GM12878 (cell line): ENCODE results near the gene GIMD1. TPM values are rescaled to one million over a fixed set of nuclear protein-coding genes. Genes with fewer than 3 reads are reported as not detected.

Source experiments
- ATAC-seq: fragments of 200-7000 bp; cut with Tn5 transposase; 3 replicates; pipeline ENCODE4 v1.9.1; 2020; ENCODE audit warnings: mild to moderate bottlenecking, moderate library complexity
- BruUV-seq: library from RNA; stranded (reverse); fragments of 400-500 nt; replicated peaks from 2 replicates; lab custom pipeline; 2021; lab: Mats Ljungman, UMichigan
- CTCF ChIA-PET: fragments of 300-600 bp; sonication (Branson Sonifier 250); formaldehyde crosslinking; extraction: SDS; loops from one replicate; lab custom pipeline; 2021; ENCODE audit warnings: inconsistent platforms; lab: Yijun Ruan, JAX
- POLR2A ChIA-PET: fragments of 350-600 bp; formaldehyde crosslinking; extraction: SDS; loops from one replicate; lab custom pipeline; 2021; ENCODE audit warnings: inconsistent platforms; lab: Charles Lee
- RAD21 ChIA-PET: fragments of 300-600 bp; sonication (Branson Sonifier 250); formaldehyde crosslinking; loops from one replicate; lab custom pipeline; 2023; ENCODE audit warnings: antibody characterized with exemption; ENCODE audit not compliant: unreplicated experiment; lab: Charles Lee
- SMC1A ChIA-PET: fragments of 300-600 bp; sonication (Branson Sonifier 250); formaldehyde crosslinking; loops from one replicate; lab custom pipeline; 2023; ENCODE audit not compliant: unreplicated experiment, uncharacterized antibody; lab: Charles Lee
- DNase-seq: peaks from one replicate; pipeline ENCODE4 v3.0.0-alpha.2; 2011; ENCODE audit warnings: low read depth, low spot score
- FAIRE-seq: peaks from 3 replicates; lab custom pipeline; 2011; peaks lifted over from hg19 to GRCh38; lab: Jason Lieb, UNC
- H2AFZ ChIP-seq: 2 replicates; pipeline ENCODE4 v1.6.0; 2011; ENCODE audit warnings: low read depth, low read length, control low read depth; ENCODE audit not compliant: control insufficient read depth
- H3K27ac ChIP-seq: 2 replicates; pipeline ENCODE4 v1.5.1; 2011; ENCODE audit warnings: control low read depth; ENCODE audit not compliant: control insufficient read depth, insufficient read depth
- H3K27me3 ChIP-seq, 2 experiments: replicated peaks in 1 of 2; 2 replicates each; pipeline versions ENCODE4 v1.6.0 to v1.6.1; 2011; ENCODE audit warnings: low read length in 1 of 2; ENCODE audit not compliant: control insufficient read depth in 2 of 2, insufficient read depth in 2 of 2
- H3K36me3 ChIP-seq, 2 experiments: 2 replicates each; pipeline ENCODE4 v1.5.1; 2011; ENCODE audit warnings: low read length in 1 of 2; ENCODE audit not compliant: control insufficient read depth in 2 of 2, insufficient read depth in 2 of 2
- H3K4me1 ChIP-seq: 2 replicates; pipeline ENCODE4 v1.6.1; 2011; ENCODE audit warnings: mild to moderate bottlenecking, low read length, moderate library complexity, mixed read lengths; ENCODE audit not compliant: control insufficient read depth, insufficient read depth
- H3K4me2 ChIP-seq: 2 replicates; pipeline ENCODE4 v1.6.0; 2011; ENCODE audit warnings: control low read depth; ENCODE audit not compliant: control insufficient read depth, insufficient read depth
- H3K4me3 ChIP-seq: fragments of 200-600 bp; sonication (generic); 2 replicates; pipeline ENCODE4 v1.5.1; 2016
- H3K79me2 ChIP-seq: 2 replicates; pipeline ENCODE4 v1.6.0; 2011; ENCODE audit warnings: low read length; ENCODE audit not compliant: control insufficient read depth, insufficient read depth
- H3K9ac ChIP-seq: 2 replicates; pipeline ENCODE4 v1.8.0; 2011; ENCODE audit warnings: low read length, control low read depth, mixed read lengths; ENCODE audit not compliant: control insufficient read depth, insufficient read depth
- H3K9me3 ChIP-seq: replicated peaks from 3 replicates; pipeline ENCODE4 v1.5.1; 2011; ENCODE audit warnings: mild to moderate bottlenecking, low read length; ENCODE audit not compliant: control insufficient read depth, insufficient read depth
- H4K20me1 ChIP-seq: 2 replicates; pipeline ENCODE4 v1.6.0; 2011; ENCODE audit not compliant: control insufficient read depth, insufficient read depth
- BHLHE40 ChIP-seq, 2 experiments: fragments of 450-650 bp in 1 of 2; IDR thresholded peaks; 2 replicates each; pipeline ENCODE4 v1.6.1; 2011 to 2017; ENCODE audit warnings: low read depth in 2 of 2, borderline replicate concordance in 1 of 2, improper control_type of control experiment in 1 of 2, low read length in 1 of 2, mild to moderate bottlenecking in 1 of 2
- REST ChIP-seq: IDR thresholded peaks from 2 replicates; pipeline ENCODE4 v1.6.1; 2012; ENCODE audit warnings: mild to moderate bottlenecking, low read depth, low read length
- RFX5 ChIP-seq: IDR thresholded peaks from 2 replicates; pipeline ENCODE4 v1.6.1; 2011; ENCODE audit warnings: low read depth, low read length, improper control_type of control experiment
- SRF ChIP-seq, 2 experiments: IDR thresholded peaks; 2 replicates each; pipeline ENCODE4 v1.6.1; 2011; ENCODE audit warnings: low read depth in 2 of 2, low read length in 2 of 2, mild to moderate bottlenecking in 1 of 2, moderate library complexity in 1 of 2
- USF2 ChIP-seq: IDR thresholded peaks from 2 replicates; pipeline ENCODE4 v1.6.1; 2011; ENCODE audit warnings: low read depth, low read length, improper control_type of control experiment, borderline replicate concordance
- WGBS: methylation state at CpG from one replicate; pipeline ENCODE4 v1.1.6; 2016; ENCODE audit warnings: low lambda C conversion rate; ENCODE audit not compliant: insufficient replicate concordance, insufficient coverage; ENCODE audit errors: missing lambda C conversion rate; 5-methylcytosine and 5-hydroxymethylcytosine counted together
- in situ Hi-C: fragments of 300-500 bp; cut with MboI; formaldehyde crosslinking; loops from 9 replicates; pipeline ENCODE4 v1.14.3; 2018; ENCODE audit warnings: mixed read lengths
- intact Hi-C: fragments of 100-400 bp; cut with micrococcal nuclease; formaldehyde crosslinking; loops from one replicate; pipeline ENCODE4 v1.14.2; 2022; ENCODE audit not compliant: unreplicated experiment
- polyA plus RNA-seq, 11 experiments: library from polyadenylated mRNA; depleted of rRNA in 4 of 11; unstranded in 6 of 11; stranded (reverse) in 5 of 11; fragments of >200 nt; fragmentation: Nextera tagmentation in 4 of 11; fragmentation: Illumina TruSeq in 1 of 11; extraction: Ambion mirVana in 4 of 11; extraction: Trizol in 1 of 11; gene quantifications; 1 replicate in 1 of 11; 2 replicates in 10 of 11; pipeline versions ENCODE4 v1.2.1 to v1.2.3, GENCODE V29; 2011 to 2016; ENCODE audit warnings: inconsistent platforms in 2 of 11, missing spikeins in 2 of 11, low read depth in 1 of 11
- total RNA-seq, 4 experiments: library from RNA; depleted of rRNA in 3 of 4; stranded (reverse); fragments of >200 nt in 3 of 4; fragmentation: Illumina TruSeq in 1 of 4; extraction: Trizol in 1 of 4; gene quantifications; 2 replicates each; pipeline versions ENCODE4 v1.2.1 to v1.2.3, GENCODE V29; 2013 to 2021

The GIMD1 gene
- total and polyA plus RNA-seq, 10 of the 15 experiments (the other 5 are each of a cell fraction or from before 2014, with no cell fraction given), result 0.14 TPM; not detected in 9

- H3K4me1 ChIP-seq, result peaks cover 3% of the 10 kb centered on the region; the same call in 1 of the 2 replicates
- ChIA-PET POLR2A (no interaction called here), SMC1A (interaction anchor here (0.8 kb wide), 1 partner anchor 12 kb away, joined by 3 read pairs; no protein-coding TSS in a partner anchor), RAD21 (no interaction called here), CTCF (interaction anchor here (1.3 kb wide), 3 partner anchors 8 to 54 kb away, joined by 3 to 12 read pairs (median 3); no protein-coding TSS in a partner anchor)
- H4K20me1 ChIP-seq, result no peaks in the 10 kb centered on the region
- TF ChIP-seq SRF (IDR thresholded peaks at IDR 0.05; ENCODE audit: low read depth in 2 of 2, low read length in 2 of 2), result no peak
- no peak overlapping the region for H3K4me2 ChIP-seq
- no peak overlapping the region for H3K9ac ChIP-seq
- intact Hi-C loops (no loop called here), in situ Hi-C loops (no loop called here)
- H2AFZ ChIP-seq, result no peak overlapping the region
- no TSS peak for BruUV-seq
- H3K79me2 ChIP-seq, result peaks cover 75% of the 10 kb centered on the region
- H3K27ac ChIP-seq, result no peak overlapping the region
- 100% methylated on average over 1 of the region's 1 CpG for WGBS
- DNase-seq, result no peak
- ATAC-seq, result no peak
- FAIRE-seq, result no peak
- no peaks in the 10 kb centered on the region for H3K27me3 ChIP-seq
- no peaks in the 10 kb centered on the region; a peak in 1 of 4 replicates for H3K36me3 ChIP-seq
- H3K4me3 ChIP-seq, result no peak overlapping the region
- peaks cover 2% of the 10 kb centered on the region; the same call in 2 of the 3 replicates for H3K9me3 ChIP-seq
These were observed 48.3 kb downstream of the GIMD1 start for GRCh38 chr4:106320235-106320634.

- Histone ChIP-seq H3K4me3 (no peak overlapping the region; the same call in 1 of the 2 replicates), H2AFZ (no peak overlapping the region), H3K9ac (no peak overlapping the region), H4K20me1 (no peaks in the 10 kb centered on the region), H3K36me3 (no peaks in the 10 kb centered on the region; a peak in 1 of 4 replicates), H3K9me3 (peaks cover 2% of the 10 kb centered on the region; the same call in 2 of the 3 replicates), H3K79me2 (peaks cover 82% of the 10 kb centered on the region), H3K27me3 (no peaks in the 10 kb centered on the region), H3K27ac (no peak overlapping the region), H3K4me2 (peak overlapping the region; percentile 49), H3K4me1 (peaks cover 3% of the 10 kb centered on the region; the same call in 1 of the 2 replicates)
- ATAC-seq (no peak), FAIRE-seq (no peak), DNase-seq (no peak)
- intact Hi-C loops, result no loop called here
- CTCF ChIA-PET, result no interaction called here
- TF ChIP-seq RFX5 (no peak), REST (no peak), BHLHE40 (IDR thresholded peaks at IDR 0.05; ENCODE audit: borderline replicate concordance in 1 of 2, low read depth in 2 of 2, low read length in 1 of 2) (no peak), USF2 (no peak)
- RAD21 ChIA-PET, result no interaction called here
- in situ Hi-C loops, result no loop called here
- SMC1A ChIA-PET, result no interaction called here
- no TSS peak for BruUV-seq
- POLR2A ChIA-PET, result no interaction called here
These were observed 50.1 kb downstream of the GIMD1 start for GRCh38 chr4:106318511-106318910.
